ENCODE results near the gene FAM111A.

DNA sequence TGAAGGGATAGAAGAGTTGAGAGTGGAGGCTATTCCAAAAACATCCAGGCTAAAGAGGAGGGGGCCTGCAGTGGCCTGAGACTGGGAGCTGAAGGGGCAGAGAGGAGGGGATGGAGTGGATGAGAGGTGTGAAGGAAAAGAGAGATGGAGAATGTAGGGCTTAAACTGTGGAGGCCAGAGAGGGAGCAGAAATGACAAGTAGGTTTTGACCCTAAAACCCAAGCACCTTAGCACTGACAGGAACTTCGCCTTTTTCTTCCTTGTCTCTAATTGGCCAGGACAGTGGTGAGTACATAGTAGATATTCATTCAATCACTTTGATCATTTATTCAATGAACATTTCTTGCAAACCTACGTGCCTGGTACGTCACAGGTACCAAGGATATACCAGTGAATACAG, 28.3 kb upstream of the FAM111A start:
- TF ChIP-seq, protein P1, sequence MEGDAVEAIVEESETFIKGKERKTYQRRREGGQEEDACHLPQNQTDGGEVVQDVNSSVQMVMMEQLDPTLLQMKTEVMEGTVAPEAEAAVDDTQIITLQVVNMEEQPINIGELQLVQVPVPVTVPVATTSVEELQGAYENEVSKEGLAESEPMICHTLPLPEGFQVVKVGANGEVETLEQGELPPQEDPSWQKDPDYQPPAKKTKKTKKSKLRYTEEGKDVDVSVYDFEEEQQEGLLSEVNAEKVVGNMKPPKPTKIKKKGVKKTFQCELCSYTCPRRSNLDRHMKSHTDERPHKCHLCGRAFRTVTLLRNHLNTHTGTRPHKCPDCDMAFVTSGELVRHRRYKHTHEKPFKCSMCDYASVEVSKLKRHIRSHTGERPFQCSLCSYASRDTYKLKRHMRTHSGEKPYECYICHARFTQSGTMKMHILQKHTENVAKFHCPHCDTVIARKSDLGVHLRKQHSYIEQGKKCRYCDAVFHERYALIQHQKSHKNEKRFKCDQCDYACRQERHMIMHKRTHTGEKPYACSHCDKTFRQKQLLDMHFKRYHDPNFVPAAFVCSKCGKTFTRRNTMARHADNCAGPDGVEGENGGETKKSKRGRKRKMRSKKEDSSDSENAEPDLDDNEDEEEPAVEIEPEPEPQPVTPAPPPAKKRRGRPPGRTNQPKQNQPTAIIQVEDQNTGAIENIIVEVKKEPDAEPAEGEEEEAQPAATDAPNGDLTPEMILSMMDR (conservative IDR thresholded peaks at IDR 0.05; ENCODE audit: low read depth, low read length): no peak
- no peak for TF ChIP-seq EZH2 (IDR thresholded peaks at IDR 0.05; ENCODE audit: borderline replicate concordance, low read depth, low read length, poor library complexity, severe bottlenecking)

Data from A673 (cell line).